ENCODE results near the gene ROBO4. TPM values are rescaled to one million over a fixed set of nuclear protein-coding genes. Genes with fewer than 3 reads are reported as not detected.

Gene ROBO4
- total RNA-seq, 6 donors from 2014 or later, result 17.3 to 111 (median 50.2) TPM

- TF ChIP-seq CTCF (IDR thresholded peaks at IDR 0.05) (no peak), EP300 (IDR thresholded peaks at IDR 0.05) (no peak)
- Histone ChIP-seq H3K4me3 (no peak overlapping the region), H3K27me3 (peaks cover 2 to 59% (median 40%) of the 10 kb centered on the region in 4 donors), H3K9me3 (no peaks in the 10 kb centered on the region), H3K27ac (no peak overlapping the region), H3K36me3 (no peaks in the 10 kb centered on the region), H3K4me1 (peaks cover 50 to 66% (median 56%) of the 10 kb centered on the region in 4 donors)
- ATAC-seq (ENCODE audit: low FRiP score in 2 of 2) (no peak), DNase-seq (no peak)
- 0 to 5% methylated on average over 7 to 9 of the region's 9 CpGs for WGBS, 2 donors
Measured at GRCh38 chr11:124864892-124865180, 32.8 kb downstream of the ROBO4 start.

- H3K36me3 ChIP-seq, result no peaks in the 10 kb centered on the region
- peaks cover 2 to 55% (median 37%) of the 10 kb centered on the region in 4 donors for H3K27me3 ChIP-seq
- 17 to 19% methylated on average over 17 to 18 of the region's 18 CpGs for WGBS, 2 donors
- DNase-seq (no peak), ATAC-seq (ENCODE audit: low FRiP score in 2 of 2) (no peak)
- peaks cover 50 to 64% (median 55%) of the 10 kb centered on the region in 4 donors for H3K4me1 ChIP-seq
- no peak for TF ChIP-seq POLR2AphosphoS5 (IDR thresholded peaks at IDR 0.05)
- H3K9me3 ChIP-seq, result no peaks in the 10 kb centered on the region
- no peak overlapping the region for H3K27ac ChIP-seq
- no peak overlapping the region for H3K4me3 ChIP-seq
Measured at GRCh38 chr11:124864176-124864891, 33.3 kb downstream of the ROBO4 start.

GRCh38 chr11:124863826-124864165 is 33.9 kb downstream of the ROBO4 start:
- no peak overlapping the region for H3K4me3 ChIP-seq
- H3K27ac ChIP-seq, result no peak overlapping the region
- DNase-seq (no peak), ATAC-seq (ENCODE audit: low FRiP score in 2 of 2) (no peak)
- H3K36me3 ChIP-seq, result no peaks in the 10 kb centered on the region
- no peak for TF ChIP-seq POLR2A (IDR thresholded peaks at IDR 0.05)
- no peak for TF ChIP-seq CTCF (IDR thresholded peaks at IDR 0.05)
- TF ChIP-seq POLR2AphosphoS5 (IDR thresholded peaks at IDR 0.05), result no peak
- TF ChIP-seq EP300 (IDR thresholded peaks at IDR 0.05), result no peak
- WGBS, 2 donors, result 8 to 10% methylated on average over 2 to 9 of the region's 9 CpGs
- H3K4me1 ChIP-seq, result peaks cover 46 to 59% (median 52%) of the 10 kb centered on the region in 4 donors
- peaks cover 2 to 51% (median 35%) of the 10 kb centered on the region in 4 donors for H3K27me3 ChIP-seq
- no peaks in the 10 kb centered on the region for H3K9me3 ChIP-seq

- DNase-seq, result peak in 1 of 2 donors; percentile 79
- H3K4me1 ChIP-seq, result peaks cover 41 to 54% (median 47%) of the 10 kb centered on the region in 4 donors
Measured at GRCh38 chr11:124863137-124863825, 34.4 kb downstream of the ROBO4 start.

More at GRCh38 chr11:124863137-124863825, 34.4 kb downstream of the ROBO4 start:
- WGBS, 2 donors, result 5 to 8% methylated on average over 23 to 31 of the region's 31 CpGs
- H3K4me3 ChIP-seq, result peak overlapping the region in 3 of 4 donors; percentile 16 to 31 (median 17)
- no peaks in the 10 kb centered on the region for H3K9me3 ChIP-seq
- H3K36me3 ChIP-seq, result no peaks in the 10 kb centered on the region
- H3K27ac ChIP-seq, result no peak overlapping the region
- TF ChIP-seq POLR2AphosphoS5 (IDR thresholded peaks at IDR 0.05), result no peak
- no peak for TF ChIP-seq EP300 (IDR thresholded peaks at IDR 0.05)
- no peak for TF ChIP-seq POLR2A (IDR thresholded peaks at IDR 0.05)
- TF ChIP-seq CTCF (IDR thresholded peaks at IDR 0.05), result no peak
- ATAC-seq (ENCODE audit: low FRiP score in 2 of 2), result peak; percentile 12 to 69
- H3K27me3 ChIP-seq, result peaks cover 2 to 46% (median 29%) of the 10 kb centered on the region in 4 donors

Data from upper lobe of left lung (tissue), 6 donors.